Occipital lobe (tissue), 2 donors: ENCODE data around the gene SIN3B. TPM values are rescaled to one million over a fixed set of nuclear protein-coding genes. Genes with fewer than 3 reads are reported as not detected.
"Not testable (repeated sequence)": the region's sequence is repeated elsewhere in the genome, so short reads cannot be mapped to it uniquely, and the experiment has no call there.

Experiments
- DNase-seq: peaks from one replicate; lab custom pipeline; 2025; lab: John Stamatoyannopoulos, UW
- total RNA-seq: library from RNA; depleted of rRNA; stranded (reverse); fragments of >200 nt; gene quantifications from one replicate; pipeline ENCODE4 v1.2.3, GENCODE V29; 2014

Gene SIN3B, protein sequence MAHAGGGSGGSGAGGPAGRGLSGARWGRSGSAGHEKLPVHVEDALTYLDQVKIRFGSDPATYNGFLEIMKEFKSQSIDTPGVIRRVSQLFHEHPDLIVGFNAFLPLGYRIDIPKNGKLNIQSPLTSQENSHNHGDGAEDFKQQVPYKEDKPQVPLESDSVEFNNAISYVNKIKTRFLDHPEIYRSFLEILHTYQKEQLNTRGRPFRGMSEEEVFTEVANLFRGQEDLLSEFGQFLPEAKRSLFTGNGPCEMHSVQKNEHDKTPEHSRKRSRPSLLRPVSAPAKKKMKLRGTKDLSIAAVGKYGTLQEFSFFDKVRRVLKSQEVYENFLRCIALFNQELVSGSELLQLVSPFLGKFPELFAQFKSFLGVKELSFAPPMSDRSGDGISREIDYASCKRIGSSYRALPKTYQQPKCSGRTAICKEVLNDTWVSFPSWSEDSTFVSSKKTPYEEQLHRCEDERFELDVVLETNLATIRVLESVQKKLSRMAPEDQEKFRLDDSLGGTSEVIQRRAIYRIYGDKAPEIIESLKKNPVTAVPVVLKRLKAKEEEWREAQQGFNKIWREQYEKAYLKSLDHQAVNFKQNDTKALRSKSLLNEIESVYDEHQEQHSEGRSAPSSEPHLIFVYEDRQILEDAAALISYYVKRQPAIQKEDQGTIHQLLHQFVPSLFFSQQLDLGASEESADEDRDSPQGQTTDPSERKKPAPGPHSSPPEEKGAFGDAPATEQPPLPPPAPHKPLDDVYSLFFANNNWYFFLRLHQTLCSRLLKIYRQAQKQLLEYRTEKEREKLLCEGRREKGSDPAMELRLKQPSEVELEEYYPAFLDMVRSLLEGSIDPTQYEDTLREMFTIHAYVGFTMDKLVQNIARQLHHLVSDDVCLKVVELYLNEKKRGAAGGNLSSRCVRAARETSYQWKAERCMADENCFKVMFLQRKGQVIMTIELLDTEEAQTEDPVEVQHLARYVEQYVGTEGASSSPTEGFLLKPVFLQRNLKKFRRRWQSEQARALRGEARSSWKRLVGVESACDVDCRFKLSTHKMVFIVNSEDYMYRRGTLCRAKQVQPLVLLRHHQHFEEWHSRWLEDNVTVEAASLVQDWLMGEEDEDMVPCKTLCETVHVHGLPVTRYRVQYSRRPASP
- 32.9 TPM for total RNA-seq

DNA sequence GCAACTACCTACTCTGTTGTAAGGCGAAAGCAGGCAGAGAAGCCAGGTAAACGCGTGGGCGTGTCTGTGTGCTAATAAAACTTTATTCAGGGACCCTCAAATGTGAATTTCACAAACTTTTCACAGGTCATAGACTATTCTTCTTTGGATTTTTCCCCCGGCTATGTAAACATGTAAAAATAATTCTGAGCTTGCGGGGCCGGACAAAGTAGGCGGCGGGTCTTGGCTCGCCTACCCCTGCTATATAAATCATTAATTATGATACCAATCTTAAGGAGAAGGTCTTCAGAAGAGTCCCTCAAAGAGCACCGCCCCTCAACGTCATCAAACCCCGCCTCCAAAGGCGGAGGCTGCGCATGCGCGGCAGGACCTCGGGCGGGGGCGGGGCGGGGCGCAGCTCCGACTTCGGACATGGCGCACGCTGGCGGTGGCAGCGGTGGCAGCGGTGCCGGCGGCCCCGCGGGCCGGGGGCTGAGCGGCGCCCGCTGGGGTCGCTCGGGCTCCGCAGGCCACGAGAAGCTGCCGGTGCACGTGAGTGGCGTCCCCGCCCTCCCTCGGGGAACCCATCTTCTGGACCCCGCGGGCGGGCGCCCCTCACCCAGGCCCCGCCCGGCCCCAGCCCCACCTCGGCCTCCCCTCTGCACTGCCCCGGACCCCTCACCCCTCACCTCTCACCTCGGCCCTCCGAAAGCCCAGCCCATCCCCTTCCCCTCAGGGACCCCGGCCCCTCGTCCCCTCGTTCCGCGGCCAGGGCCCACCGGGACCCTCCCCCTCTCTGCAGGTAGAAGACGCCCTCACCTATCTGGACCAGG, at the start of gene SIN3B:
TSS of gene SIN3B (plus strand) at position 389 of the 812 bp plus-strand sequence. CDS start at position 412, 23 bp downstream.
- peak; percentile 84 for DNase-seq

DNA sequence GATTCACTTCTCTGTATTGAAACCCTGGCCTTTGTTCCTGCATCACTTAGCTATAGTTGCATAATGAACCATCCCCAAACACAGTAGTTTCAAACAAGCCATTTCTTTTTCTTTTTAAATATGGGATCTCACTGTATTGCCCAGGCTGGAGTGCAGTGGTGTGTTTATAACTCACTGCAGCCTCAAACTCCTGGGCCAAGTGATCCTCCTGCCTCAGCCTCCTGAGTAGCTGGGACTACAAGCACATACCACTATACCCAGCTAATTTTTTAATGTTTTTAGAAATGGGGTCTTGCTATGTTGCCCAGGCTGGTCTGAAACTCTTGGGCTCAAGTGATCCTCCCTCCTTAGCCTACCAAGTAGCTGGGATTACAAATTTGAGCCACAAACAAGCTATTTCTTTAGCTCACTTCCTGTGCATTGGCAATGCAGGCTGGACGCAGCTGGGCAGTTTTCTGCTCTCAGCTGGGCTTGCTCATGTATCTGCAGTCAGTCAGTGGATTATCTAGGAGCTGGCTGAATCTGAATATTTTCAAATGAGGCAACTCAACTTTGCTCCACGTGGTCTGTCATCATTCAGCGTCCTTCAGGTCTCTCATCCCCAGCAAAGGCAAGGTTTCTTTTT, 49.5 kb upstream of the SIN3B start:
- DNase-seq: no peak

DNA sequence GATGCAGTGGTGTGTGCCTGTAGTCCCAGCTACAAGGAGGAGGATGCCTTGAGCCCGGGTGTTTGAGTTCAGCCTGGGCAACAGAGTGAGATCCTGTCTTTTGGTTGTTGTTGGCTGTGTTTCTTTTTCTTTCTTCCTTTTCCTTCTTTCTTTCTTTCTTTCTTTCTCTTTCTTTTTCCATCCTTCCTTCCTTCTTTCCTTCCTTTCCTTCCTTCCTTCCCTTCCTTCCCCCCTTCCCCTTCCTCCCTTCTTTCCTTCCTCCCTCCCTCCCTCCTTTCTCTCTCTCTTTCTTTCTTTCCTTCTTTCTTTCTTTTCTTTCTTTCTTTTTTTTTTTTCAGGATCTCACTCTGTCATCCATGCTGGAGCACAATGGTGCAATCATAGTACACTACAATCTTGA, 46.5 kb upstream of the SIN3B start:
- DNase-seq: no peak

DNA sequence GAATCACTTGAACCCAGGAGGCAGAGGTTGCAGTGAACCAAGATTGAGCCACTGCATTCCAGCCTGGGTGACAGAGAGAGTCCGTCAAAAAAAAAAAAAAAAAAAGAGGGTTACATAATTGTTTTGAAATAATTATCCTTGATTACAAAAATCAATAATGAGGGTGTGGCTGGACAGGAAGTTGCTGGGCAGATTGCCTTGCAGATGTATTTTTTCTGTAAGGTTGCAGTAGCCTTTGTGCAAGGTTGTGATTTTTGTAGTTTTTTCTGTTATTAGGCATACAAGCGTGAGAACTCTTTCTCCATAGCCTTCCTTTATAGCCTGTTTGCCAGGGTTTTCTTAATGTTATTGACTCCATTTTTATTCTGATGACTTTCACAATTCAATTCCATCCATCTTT, 40.7 kb upstream of the SIN3B start:
- DNase-seq: no peak

DNA sequence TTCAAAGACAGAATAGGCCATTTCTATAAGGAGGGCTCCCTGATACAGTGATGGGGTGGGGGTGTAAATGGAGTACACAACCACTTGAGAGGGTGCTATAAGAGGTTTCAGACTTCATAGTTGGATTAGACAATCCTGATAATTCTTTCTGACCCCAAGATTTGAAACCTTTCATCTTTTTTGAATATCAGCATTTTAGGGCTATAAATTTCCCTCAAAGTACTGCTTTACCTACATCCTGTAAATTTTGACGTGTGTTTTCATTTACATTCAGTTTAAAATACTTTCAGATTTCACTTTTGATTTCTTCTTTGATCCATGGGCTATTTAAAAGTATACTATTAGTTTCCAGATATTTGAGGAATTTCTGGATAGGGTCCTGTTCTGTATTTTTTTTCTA, 40.0 kb upstream of the SIN3B start:
- no peak for DNase-seq

DNA sequence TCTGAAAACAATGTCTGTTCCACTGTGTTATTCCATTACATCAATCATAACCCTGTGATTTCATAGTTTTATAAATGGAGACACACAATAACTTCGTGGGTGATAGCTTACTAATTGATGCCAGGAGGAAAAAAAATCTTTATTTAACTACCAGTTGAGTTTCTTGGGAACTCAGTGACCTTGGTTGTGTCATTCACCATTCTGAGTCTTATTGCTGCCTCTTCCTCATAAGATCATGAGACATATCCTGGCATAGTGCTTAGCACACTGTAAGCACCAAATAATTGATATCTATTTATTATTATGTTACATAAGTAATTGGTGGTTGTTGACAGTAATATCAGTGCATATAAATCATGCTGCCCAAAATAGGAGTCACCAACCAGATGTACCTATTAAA, 39.1 kb upstream of the SIN3B start:
- DNase-seq: no peak

DNA sequence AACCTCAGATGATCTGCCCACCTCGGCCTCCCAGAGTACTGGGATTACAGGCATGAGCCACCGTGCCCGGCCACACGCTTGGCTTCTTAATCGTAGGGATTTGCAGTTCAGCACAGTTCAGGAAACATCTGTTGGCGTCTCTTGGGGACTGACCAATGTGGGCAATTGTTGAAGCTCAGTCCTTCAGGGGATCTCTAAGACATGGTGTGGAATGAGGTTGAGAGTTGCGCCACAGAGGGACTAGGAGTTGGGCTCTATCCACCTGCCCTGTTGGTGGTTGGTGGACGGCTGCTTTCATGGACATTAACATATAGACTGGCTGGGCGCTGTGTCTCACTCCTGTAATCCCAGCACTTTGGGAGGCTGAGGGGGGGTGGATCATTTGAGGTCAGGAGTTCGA, 37.3 kb upstream of the SIN3B start:
- DNase-seq: no peak

DNA sequence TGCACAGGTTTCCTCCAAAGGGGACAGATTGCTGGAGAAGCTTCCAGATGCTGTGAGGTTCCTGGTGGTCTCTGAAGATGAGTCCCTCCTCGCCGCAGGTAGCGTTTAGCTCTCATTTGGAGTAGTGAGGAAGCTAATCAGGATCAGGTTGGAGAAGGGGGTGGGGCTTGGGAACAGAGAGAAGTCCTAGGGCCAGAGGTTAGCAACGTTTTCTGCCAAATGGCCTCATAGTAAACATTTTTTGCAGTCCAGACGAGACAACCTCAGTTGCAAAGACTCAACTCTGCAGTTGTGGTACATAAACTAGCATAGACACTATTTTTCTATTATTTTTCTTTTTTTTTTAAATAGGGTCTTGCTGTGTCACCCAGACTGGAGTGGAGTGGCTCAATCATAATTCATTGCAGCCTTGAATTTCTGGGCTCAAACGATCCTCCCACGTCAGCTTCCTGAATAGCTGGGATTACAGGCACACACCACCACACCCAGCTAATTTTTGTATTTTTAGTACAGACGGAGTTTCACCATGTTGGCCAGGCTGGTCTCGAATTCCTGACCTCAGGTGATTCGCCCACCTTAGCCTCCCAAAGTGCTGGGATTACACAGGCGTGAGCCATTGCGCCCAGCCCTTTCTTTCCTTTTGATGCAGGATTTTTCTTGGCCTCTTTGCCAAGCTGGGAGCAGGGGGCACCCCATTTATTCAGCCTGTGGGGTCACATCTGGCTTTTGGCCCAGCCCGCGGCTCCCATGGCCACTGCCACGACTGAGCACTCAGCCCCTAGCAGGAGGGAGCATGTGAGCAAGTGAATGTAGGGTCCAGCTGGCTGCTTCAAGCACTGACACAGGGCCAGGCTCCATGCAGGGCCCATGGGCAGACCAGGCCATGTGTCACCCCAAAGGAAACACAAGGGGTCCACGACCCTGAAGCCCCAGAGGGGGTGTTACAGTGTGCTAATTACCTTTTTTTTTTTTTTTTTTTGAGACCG, 34.4 kb upstream of the SIN3B start:
- DNase-seq: no peak

DNA sequence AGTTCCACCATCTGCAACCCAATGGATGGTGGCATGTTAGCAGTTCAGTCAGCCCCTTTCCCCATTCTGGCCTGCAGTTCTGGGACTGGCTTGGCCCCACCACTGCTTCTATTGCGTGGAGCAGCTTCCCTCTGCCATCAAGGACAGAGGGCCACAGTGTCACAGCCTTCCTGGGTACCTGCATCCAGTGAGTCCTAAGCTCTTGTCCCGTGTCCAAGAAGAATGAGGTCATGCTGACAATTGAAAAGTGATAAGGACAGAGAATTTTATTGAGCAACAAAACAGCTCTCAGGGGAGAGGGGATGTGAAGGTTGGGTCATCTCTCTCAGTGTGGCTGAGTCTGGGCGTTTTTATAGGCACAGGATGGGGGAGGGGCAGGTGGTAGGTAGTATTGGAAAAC, 33.5 kb upstream of the SIN3B start:
- DNase-seq: no peak

DNA sequence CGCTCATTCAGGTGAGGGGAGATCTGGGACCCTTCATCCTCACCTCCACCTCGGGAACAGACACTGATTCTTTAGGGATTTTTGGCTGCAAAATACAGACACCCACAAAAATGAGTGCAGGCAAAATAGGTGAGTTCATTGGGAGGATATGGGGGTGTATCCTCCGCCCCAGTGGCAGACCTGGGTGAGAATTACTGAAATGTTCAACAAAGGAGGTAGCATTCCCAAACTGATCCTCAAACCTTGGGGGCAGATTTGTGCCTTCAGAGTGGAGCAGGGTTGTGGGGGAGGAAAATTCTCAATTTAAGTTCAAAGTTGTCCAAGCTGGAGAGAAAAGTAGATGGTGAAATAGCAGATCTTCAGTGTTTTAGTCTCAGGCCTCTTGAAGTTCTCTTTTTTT, 31.3 kb upstream of the SIN3B start:
- no peak for DNase-seq

DNA sequence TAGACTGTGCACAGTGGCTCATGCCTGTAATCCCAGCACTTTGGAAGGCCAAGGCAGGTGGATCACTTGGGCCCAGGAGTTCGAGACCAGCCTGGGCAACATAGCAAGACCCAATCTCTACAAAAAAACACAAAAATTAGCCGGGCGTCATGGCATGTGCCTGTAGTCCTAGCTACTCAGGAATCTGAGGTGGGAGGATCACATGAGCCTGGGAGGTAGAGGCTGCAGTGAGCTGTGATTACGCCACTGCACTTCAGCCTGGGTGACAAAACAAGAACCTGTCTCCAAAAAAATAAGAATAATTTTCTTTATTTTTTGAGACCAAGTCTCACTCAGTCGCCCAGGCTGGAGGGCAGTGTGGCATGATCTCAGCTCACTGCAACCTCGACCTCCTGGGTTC, 30.9 kb upstream of the SIN3B start:
- not testable (repeated sequence) for DNase-seq

DNA sequence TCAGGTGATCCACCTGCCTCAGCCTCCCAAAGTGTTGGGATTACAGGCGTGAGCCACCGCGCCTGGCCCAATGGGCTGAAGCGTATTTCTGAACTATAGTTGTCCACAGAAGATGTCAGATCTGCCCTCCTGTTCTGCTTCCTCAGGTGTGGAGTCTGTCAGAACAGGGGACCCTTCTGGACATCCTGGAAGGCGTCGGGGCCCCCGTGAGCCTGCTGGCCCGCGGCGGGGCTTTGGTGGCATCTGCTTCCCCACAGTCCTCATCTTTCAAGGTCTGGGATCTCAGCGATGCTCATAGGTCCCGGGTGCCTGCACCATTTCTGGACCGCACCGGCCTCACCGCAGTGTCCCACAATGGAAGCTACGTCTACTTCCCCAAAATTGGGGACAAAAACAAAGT, 29.5 kb upstream of the SIN3B start:
- no peak for DNase-seq

DNA sequence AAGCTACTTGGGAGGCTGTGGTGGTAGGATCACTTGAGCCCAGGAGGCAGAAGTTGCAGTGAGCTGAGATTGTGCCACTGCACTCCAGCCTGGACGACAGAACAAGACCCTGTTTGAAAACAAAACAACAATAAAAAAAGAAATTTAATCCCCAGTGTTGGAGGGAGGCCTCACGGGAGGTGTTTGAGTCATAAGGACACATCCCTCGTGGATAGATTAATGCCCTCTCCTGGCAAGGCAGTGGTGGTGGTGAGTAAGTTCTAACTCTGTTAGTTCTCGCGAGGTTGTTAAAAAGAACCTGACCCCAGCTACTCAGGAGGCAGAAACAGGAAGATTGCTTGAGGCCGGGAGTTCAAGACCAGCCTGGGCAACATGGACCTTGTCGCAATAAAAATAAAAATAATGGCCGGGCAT, 27.6 kb upstream of the SIN3B start:
- no peak for DNase-seq

DNA sequence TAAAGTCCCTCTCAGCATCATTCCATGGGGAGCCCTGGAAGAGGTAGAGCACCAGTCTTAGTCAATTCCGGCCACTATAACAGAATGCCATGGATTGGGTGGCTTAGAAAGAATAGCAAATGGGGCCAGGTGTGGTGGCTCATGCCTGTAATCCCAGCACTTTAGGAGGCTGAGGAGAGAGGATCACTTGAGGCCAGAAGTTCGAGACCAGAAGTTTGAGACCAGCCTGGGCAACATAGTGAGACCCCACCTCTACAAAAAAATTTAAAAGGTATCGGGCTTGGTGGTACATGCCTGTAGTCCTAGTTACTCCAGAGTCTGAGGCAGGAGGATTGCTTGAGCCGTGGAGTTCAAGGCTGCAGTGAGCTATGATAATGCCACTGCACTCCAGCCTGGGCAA, 25.0 kb upstream of the SIN3B start:
- no peak for DNase-seq

DNA sequence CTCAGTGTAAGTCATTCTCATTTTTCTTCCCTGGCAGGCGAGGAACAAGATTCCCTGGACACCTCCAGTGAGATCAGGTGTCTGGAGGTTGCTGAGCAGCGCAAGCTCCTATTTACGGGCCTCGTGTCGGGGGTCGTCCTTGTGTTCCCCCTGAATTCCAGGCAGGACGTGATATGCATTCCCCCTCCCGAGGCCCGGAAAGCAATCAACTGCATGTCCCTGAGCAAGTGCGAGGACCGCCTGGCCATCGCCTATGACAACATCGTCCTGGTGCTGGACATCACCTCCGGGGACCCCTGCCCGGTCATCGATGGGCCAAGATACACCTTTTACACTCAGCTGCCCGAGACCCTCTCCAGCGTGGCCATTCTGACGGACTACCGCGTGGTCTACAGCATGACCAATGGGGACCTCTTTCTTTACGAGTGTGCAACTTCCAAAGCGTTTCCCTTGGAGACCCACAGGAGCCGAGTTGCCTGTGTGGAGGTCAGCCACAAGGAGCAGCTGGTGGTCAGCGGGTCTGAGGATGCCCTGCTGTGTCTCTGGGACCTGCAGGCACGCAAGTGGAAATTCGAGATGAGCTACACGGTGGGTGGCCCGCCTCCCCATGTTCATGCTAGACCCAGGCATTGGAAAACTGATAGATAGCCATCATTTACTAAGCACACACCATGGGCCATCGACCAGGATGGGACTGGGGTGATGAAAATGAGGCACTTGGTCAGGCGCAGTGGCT, 21.5 kb upstream of the SIN3B start:
- no peak for DNase-seq

DNA sequence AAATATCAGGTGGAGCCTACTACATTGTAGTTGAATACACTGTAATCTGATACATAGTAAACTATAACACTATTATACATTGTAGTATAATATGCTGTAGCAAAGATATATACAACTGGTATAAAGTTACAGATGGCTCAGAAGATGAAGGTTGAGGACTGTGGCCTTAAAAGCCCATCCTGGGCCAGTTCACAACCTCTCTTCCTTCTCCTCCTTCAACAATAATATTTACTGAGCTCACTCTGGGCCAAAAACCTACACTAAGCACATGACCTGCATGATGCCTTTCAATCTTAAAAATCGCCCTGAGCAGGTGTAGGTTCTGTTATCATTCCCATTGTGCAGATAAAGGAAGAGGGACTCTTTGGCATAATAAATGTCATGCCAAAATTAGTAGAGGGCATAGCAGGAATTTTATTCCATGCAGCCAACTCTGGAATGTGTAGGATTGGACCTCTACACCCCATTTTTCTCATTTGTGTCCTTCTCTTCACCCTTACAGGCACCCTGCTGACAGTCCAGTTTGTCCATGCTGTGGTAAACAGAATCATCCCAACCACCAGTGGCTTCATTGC, 14.6 kb upstream of the SIN3B start:
- no peak for DNase-seq

DNA sequence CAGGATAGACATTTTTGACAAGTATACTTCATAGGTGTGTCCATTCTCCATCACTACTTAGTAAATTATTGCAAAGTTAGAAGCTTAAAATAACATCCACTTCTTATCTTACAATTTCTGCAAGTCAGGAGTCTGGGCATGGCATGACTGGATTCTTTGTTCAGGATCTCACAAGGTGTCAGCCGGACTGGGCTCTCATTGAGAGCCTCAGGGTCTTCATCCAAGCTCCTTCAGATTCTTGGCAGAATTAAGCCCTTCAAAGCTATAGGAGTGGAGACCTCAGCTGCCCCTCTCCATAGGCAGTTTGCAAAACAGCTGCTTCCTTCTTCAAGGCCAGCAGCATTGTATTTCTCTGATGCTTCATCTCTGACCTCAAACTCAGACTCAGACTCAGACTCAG, 9.1 kb upstream of the SIN3B start:
- DNase-seq: no peak

DNA sequence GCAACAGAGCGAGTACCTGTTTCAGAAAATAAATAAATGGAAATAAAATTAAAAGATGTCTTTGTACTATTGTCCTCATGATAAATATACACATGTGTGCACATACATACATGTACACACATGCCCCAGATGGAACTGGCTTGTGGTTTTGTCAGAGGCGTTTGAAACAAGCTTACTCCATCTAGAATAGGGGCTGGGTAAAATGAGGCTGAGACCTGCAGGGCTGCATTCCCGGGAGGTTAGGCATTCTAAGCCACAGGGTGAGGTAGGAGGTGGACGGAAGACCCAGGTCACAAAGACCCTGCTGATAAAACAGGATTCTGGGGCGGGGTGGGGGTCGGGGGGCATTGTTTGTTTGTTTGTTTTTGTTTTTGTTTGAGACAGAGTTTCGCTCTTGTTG, 8.1 kb upstream of the SIN3B start:
- no peak for DNase-seq

DNA sequence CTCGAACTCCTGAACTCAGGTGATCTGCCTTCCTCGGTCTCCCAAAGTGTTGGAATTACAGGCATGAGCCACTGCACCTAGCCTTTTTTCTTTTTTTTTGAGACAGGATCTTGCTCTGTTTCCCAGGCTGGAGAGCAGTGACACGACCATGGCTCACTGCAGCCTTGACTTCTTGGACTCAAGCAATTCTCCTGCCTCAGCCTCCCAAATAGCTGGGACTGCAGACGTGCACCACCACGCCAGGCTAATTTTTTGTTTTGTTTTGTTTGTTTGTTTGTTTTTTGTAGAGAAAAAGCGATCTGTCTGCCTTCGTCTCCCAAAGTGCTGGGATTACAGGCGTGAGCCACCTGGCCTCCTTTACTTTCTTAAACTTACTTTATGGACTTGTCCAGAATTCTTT, 6.5 kb upstream of the SIN3B start:
- DNase-seq: no peak
